T-helper 2 cell treated with Interferon-gamma antibody and Interleukin-4, amounts not matched to agents 5 μg/mL and 100 μg/mL, for 36 hours (primary cell): ENCODE results near the gene SAMHD1.
A peak's percentile ranks its signal among the peaks of the same experiment; 100 is the strongest.
"Not testable (repeated sequence)": the region's sequence is repeated elsewhere in the genome, so short reads cannot be mapped to it uniquely, and the experiment has no call there.

Experiments
- DNase-seq: peaks from one replicate; pipeline ENCODE4 v3.0.0; 2021; ENCODE audit warnings: low spot score
- H3K27ac Mint-ChIP-seq: one replicate; pipeline ENCODE4 v1.8.0; 2021; ENCODE audit warnings: mild to moderate bottlenecking, mixed read lengths
- H3K27me3 Mint-ChIP-seq: one replicate; pipeline ENCODE4 v1.8.0; 2021; ENCODE audit warnings: low read depth, mixed read lengths
- H3K36me3 Mint-ChIP-seq: one replicate; pipeline ENCODE4 v1.8.0; 2021; ENCODE audit warnings: low read depth, mixed read lengths
- H3K4me1 Mint-ChIP-seq: one replicate; pipeline ENCODE4 v1.8.0; 2021; ENCODE audit warnings: low read depth, mixed read lengths
- H3K4me3 Mint-ChIP-seq: one replicate; pipeline ENCODE4 v1.8.0; 2022; ENCODE audit warnings: mild to moderate bottlenecking, moderate library complexity, mixed read lengths
- H3K9me3 Mint-ChIP-seq: one replicate; pipeline ENCODE4 v1.8.0; 2021; ENCODE audit warnings: mixed read lengths

Gene SAMHD1

DNA sequence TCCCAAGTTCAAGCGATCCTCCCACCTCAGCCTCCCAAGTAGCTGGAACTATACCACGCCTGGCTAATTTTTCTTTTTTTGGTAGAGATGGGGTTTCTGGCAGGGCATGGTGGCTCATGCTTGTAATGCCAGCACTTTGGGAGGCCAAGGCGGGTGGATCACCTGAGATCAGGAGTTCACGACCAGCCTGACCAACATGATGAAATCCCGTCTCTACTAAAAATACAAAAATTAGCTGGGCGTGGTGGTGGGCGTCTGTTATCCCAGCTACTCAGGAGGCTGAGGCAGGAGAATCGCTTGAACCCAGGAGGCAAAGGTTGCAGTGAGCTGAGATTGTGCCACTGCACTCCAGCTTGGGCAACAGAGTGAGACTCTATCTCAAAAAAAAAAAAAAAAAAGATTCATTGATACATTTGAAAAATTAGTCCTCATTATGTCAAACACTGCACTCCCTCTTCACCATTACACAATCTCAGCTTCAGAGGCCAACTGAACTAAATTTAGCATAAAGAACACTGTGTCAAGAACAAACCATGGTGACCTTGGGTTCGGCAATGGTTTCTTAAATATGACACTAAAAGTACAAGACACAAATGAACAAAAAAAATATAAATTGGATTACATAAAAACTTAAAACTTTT lies 14.6 kb downstream of the SAMHD1 start:
- Mint-ChIP-seq H3K36me3 (peaks cover 53% of the 10 kb centered on the region), H3K4me1 (peaks cover 38% of the 10 kb centered on the region)
- DNase-seq, H3K27ac Mint-ChIP-seq, H3K9me3 Mint-ChIP-seq, H3K27me3 Mint-ChIP-seq, H3K4me3 Mint-ChIP-seq: not testable (repeated sequence)

DNA sequence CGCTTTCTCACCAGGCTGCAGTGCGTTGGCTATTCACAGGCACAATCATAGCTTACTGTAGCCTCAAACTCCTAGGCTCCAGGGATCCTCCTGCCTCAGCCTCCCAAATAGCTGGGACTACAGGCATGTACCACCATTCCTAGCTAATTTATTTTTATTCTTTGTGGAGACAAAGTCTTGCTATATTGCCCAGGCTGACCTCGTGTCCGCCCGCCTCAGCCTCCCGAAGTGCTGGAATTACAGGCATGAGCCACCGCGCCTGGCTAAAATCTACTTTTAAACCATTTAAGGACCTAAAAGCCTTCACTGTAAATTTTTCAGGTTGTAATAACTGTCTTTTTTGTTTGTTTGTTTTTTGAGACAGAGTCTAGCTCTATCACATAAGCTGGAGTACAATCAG lies 15.2 kb downstream of the SAMHD1 start:
- Mint-ChIP-seq H3K27ac (no peak overlapping the region), H3K36me3 (peaks cover 52% of the 10 kb centered on the region), H3K9me3 (no peaks in the 10 kb centered on the region), H3K4me1 (peaks cover 35% of the 10 kb centered on the region), H3K27me3 (no peaks in the 10 kb centered on the region), H3K4me3 (no peak overlapping the region)
- no peak for DNase-seq

DNA sequence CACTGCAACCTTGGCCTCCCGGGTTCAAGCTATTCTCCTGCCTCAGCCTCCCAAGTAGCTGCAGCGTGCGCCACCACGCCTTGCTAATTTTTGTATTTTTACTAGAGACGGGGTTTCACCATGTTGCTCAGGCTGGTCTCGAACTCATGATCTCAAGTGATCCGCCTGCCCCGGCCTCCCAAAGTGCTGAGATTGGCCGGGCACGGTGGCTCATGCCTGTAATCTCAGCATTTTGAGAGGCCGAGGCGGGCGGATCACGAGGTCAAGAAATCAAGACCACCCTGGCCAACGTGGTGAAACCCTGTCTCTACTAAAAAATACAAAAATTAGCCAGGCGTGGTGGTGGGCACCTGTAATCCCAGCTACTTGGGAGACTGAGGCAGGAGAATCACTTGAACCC lies 17.9 kb downstream of the SAMHD1 start:
- Mint-ChIP-seq H3K4me1 (peaks cover 30% of the 10 kb centered on the region), H3K36me3 (peaks cover 62% of the 10 kb centered on the region)
- not testable (repeated sequence) for DNase-seq, H3K4me3 Mint-ChIP-seq, H3K9me3 Mint-ChIP-seq, H3K27ac Mint-ChIP-seq, H3K27me3 Mint-ChIP-seq

DNA sequence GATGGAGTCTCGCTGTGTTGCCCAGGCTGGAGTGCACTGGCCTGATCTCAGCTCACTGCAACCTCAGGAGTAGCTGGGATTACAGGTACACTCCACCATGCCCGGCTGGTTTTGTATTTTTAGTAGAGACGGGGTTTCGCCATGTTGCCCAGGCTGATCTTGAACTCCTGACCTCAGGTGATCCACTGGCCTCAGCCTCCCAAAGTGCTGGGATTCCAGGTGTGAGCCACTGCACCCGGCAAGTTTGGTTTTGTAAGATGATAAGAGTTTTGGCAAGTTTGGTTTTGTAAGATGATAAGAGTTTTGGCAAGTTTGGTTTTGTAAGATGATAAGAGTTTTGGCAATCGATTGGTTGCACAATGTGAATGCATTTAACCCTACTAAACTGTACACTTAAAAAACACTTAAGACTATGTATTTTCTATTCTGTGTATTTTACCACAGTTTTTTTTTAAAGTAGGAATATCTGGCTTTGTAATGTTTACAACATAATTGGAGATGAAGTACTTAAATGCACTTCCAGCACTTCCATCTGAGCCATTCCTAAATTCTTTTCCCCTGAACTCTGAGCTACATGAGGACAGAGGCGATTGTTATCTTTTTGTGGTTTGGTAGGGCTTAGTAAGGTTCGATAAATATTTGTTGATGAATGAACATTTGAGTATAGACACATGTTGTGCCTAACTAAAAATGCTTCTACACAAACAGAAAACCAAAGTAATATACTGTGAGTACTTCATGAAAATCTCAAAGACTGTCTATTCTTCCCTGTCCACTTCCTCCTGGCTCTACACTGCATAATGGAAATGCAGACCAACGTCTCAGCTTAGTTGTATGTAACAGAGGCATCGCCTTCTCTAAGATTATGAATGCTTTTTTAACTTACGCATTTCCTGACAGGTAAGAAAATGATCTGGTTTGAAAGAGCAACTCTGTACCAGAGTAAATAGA lies 18.8 kb downstream of the SAMHD1 start:
- Mint-ChIP-seq H3K4me1 (peaks cover 30% of the 10 kb centered on the region), H3K9me3 (no peaks in the 10 kb centered on the region), H3K4me3 (no peak overlapping the region), H3K36me3 (peaks cover 69% of the 10 kb centered on the region), H3K27ac (peak overlapping the region; percentile 65), H3K27me3 (no peaks in the 10 kb centered on the region)
- no peak for DNase-seq

DNA sequence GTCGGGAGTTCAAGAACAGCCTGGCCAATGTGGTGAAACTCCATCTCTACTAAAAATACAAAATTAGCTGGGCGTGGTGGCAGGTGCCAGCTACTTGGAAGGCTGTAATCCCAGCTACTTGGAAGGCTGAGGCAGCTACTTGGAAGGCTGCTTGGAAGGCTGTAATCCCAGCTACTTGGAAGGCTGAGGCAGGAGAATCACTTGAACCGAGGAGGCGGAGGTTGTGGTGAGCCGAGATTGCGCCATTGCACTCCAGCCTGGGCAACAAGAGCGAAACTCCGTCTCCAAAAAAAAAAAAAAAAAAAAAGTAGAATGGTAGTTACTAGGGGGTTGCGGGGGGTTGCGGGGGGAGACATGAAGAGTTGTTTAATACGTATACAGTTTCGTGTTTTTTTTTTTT lies 19.4 kb downstream of the SAMHD1 start:
- H3K4me3 Mint-ChIP-seq, H3K9me3 Mint-ChIP-seq, H3K27me3 Mint-ChIP-seq, DNase-seq: not testable (repeated sequence)
- Mint-ChIP-seq H3K27ac (peak overlapping the region; percentile 31), H3K4me1 (peaks cover 26% of the 10 kb centered on the region), H3K36me3 (peaks cover 70% of the 10 kb centered on the region)

DNA sequence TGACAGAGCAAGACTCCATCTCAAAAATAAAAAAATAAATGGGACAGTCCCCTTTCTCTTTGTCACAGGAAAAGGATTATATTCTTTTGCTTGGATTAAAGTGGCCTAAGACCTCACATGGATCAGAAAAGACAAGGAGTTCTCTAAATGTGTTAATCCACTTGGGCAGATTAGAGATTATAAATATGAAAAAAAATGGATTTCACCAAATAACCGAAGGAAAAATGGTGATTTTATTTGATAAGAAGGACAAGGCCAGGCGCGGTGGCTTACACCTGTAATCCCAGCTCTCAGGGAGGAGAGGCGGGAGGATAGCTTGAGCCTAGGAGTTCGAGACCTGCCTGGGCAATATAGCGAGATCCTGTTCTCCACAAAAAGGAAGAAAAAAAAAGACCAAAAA lies 21.8 kb downstream of the SAMHD1 start:
- peaks cover 24% of the 10 kb centered on the region for H3K4me1 Mint-ChIP-seq

DNA sequence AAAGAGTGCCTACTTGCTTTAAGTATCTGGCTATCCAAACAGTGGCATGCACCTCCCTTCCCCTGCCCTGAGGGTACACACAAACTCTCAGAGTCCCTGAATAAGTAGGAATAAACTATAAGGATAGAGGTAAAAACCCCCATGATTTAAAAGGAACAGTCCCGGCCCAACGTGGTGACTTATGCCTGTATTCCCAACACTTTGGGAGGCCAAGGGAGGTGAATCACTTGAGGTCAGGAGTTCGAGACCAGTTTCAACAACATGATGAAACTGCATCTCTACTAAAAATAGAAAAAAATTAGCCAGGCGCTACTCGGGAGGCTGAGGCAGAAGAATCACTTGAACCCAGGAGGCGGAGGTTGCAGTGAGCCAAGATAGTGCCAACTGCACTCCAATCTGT lies 22.2 kb downstream of the SAMHD1 start:
- no peaks in the 10 kb centered on the region for H3K9me3 Mint-ChIP-seq
- no peaks in the 10 kb centered on the region for H3K27me3 Mint-ChIP-seq
- H3K4me3 Mint-ChIP-seq = no peak overlapping the region
- H3K4me1 Mint-ChIP-seq = peaks cover 24% of the 10 kb centered on the region
- H3K27ac Mint-ChIP-seq = peak overlapping the region; percentile 39
- H3K36me3 Mint-ChIP-seq = peaks cover 79% of the 10 kb centered on the region
- no peak for DNase-seq

More for the DNA sequence above, 21.8 kb downstream of the SAMHD1 start:
- Mint-ChIP-seq H3K36me3 (peaks cover 76% of the 10 kb centered on the region), H3K9me3 (no peaks in the 10 kb centered on the region), H3K27ac (no peak overlapping the region), H3K4me3 (peak overlapping the region; percentile 18), H3K27me3 (no peaks in the 10 kb centered on the region)
- no peak for DNase-seq

DNA sequence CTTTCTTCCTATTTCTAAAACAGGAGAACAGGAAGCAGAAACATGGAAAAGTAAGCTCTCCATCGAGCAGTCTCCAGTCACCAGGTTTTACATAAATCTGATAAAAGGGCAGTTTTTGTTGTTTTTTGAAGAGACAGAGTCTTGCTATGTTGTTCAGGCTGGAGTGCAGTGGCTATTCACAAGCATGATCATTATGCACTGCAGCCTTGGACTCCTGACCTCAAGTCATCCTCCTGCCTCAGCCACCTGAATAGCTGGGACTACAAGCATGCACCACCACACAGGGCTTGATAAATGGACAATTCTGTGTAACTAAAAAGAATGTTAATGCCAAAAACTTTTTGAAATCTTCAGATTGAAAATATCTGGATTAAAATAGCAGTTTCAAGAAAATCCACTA lies 23.8 kb downstream of the SAMHD1 start:
- H3K36me3 Mint-ChIP-seq = peaks cover 82% of the 10 kb centered on the region
- H3K4me1 Mint-ChIP-seq = peaks cover 20% of the 10 kb centered on the region
- no peak overlapping the region for H3K27ac Mint-ChIP-seq
- DNase-seq = no peak
- no peaks in the 10 kb centered on the region for H3K27me3 Mint-ChIP-seq
- no peaks in the 10 kb centered on the region for H3K9me3 Mint-ChIP-seq
- H3K4me3 Mint-ChIP-seq = no peak overlapping the region

DNA sequence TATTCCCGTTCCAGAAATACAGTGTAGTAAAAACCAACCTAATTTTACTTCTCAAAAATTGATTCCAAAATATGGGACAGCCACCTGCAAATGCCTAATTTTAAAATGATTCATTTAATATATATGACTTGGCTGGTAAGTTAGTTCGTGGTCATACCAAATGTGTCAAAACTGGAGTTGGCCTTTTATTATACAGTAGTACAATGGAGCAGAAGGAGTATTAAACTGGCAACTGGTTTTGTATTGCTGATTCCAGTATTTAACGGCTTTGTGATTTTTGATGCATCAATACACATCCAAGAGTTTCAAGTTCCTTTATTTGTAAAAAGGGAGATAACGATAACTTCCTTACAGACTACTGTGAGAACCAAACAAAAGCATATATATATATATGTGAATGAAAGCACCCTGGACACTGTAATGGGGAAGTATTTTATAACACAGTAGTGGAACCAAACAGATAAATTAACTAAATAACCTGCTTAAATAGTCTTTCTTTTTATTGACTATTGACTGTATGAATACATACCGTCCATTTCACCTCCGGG lies 24.8 kb downstream of the SAMHD1 start:
- no peak overlapping the region for H3K27ac Mint-ChIP-seq
- no peak for DNase-seq
- no peaks in the 10 kb centered on the region for H3K27me3 Mint-ChIP-seq
- no peaks in the 10 kb centered on the region for H3K9me3 Mint-ChIP-seq
- H3K36me3 Mint-ChIP-seq = peaks cover 79% of the 10 kb centered on the region
- H3K4me1 Mint-ChIP-seq = peaks cover 17% of the 10 kb centered on the region
- H3K4me3 Mint-ChIP-seq = no peak overlapping the region

DNA sequence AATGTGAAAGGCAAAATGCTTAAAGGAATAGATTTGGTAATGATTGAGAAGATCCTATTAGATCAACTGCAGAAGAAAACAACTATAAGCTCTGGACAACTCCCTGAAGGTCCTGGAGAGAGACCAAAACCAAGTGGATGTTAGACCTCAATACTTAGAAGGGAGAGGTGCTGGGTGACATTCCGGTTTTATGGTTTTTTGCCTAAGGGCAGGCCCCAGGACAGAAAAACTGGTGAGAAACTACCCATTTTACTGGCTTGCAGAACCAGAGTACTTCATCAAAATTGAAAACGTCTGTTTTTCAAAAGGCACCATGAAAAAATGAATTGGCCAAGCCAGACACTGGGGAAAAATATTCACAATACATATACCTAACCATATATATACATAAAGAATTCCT lies 26.3 kb downstream of the SAMHD1 start:
- no peak for DNase-seq
- no peaks in the 10 kb centered on the region for H3K9me3 Mint-ChIP-seq
- no peak overlapping the region for H3K27ac Mint-ChIP-seq
- peaks cover 3% of the 10 kb centered on the region for H3K4me1 Mint-ChIP-seq
- H3K4me3 Mint-ChIP-seq = no peak overlapping the region
- no peaks in the 10 kb centered on the region for H3K27me3 Mint-ChIP-seq
- H3K36me3 Mint-ChIP-seq = peaks cover 73% of the 10 kb centered on the region

DNA sequence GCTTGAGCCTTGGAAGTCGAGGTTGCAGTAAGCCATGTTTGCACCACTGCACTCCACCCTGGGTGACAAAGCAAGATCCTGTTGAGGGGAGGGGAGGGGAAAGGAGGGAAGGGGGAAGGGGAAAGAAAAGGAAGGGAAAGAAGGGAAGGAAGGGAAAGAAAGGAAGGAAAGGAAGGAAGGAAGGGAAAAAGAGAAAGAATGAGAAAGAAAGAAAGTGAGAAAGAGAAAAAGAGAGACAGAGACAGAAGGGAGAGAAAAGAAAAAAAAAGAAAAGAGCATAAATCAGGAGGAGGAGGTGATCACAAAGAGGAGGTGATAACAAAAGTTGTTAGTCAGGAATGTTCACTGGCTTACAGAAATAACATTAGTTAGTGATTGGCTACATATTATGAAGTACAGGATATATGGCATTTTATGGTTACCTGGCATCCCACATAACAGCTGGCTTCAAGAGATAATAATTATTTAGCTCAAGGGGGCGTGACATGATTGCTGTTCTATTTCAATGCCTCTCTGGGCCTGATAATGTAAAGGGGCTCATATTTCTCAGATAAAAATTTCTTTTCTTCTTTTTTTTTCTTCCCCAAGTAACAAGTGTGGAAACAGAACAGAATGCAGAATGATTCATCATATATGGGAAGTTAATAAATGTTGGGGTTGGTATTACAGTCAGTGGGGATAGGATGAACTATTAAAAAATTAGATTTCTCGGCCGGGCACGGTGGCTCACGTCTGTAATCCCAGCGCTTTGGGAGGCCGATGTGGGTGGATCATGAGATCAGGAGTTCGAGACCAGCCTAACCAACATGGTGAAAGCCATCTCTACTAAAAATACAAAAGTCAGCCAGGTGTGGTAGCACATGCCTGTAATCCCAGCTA lies 27.1 kb downstream of the SAMHD1 start:
- Mint-ChIP-seq H3K27me3 (no peaks in the 10 kb centered on the region), H3K36me3 (peaks cover 69% of the 10 kb centered on the region), H3K9me3 (no peaks in the 10 kb centered on the region), H3K4me3 (no peak overlapping the region), H3K27ac (no peak overlapping the region), H3K4me1 (peaks cover 6% of the 10 kb centered on the region)
- no peak for DNase-seq

DNA sequence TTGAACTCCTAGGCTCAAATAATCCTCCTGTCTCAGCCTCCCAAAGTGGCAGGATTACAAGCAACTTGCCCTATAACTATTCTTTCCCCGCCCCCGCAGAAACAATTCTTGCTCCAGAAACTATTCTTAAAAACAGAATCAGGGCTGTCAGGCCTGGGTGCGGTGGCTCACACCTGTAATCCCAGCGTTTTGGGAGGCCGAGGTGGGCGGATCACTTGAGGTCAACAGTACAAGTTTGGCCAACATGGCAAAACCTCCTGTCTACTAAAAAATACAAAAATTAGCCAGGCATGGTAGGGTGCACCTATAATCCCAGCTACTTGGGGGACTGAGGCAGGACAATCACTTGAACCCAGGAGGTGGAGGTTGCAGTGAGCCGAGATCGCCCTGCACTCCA lies 31.2 kb downstream of the SAMHD1 start:
- Mint-ChIP-seq H3K27ac (no peak overlapping the region), H3K9me3 (no peaks in the 10 kb centered on the region), H3K4me1 (peaks cover 4% of the 10 kb centered on the region), H3K27me3 (no peaks in the 10 kb centered on the region), H3K36me3 (peaks cover 46% of the 10 kb centered on the region), H3K4me3 (no peak overlapping the region)
- no peak for DNase-seq

DNA sequence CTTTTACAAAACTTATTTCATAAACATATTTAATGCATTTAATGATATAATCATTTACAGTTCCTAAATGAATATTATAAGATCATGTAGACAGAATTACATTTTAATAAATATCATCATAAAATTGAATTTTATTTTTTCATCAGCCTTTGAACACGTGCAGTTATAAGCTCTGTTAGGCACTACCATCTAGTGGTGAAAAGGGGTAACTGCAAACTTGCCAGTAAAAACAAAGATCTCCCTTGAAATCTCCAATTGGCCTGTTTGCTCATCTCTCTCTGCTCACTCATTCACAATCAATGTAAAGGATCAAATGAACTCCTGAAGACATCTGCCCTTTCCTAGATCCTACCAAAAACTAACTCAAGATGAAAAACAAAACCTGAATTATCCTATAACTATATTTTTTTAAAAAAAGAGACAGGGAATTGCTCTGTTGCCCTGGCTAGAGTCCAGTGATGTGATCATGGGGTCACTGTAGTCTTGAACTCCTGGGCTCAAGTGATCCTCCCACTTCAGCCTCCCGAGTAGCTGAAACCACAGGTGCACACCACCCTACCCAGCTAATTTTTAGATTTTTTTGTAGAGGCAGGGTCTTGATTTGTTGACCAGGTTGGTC lies 31.7 kb downstream of the SAMHD1 start:
- Mint-ChIP-seq H3K9me3 (no peaks in the 10 kb centered on the region), H3K36me3 (peaks cover 47% of the 10 kb centered on the region), H3K4me1 (peaks cover 4% of the 10 kb centered on the region), H3K27me3 (no peaks in the 10 kb centered on the region), H3K27ac (peak overlapping the region; percentile 55), H3K4me3 (no peak overlapping the region)
- no peak for DNase-seq
